Small intestine (tissue), 7 donors: ENCODE data around the gene KIAA1958. TPM values are rescaled to one million over a fixed set of nuclear protein-coding genes. Genes with fewer than 3 reads are reported as not detected.

Source experiments
- DNase-seq, 2 donors: peaks; one replicate each; pipeline versions ENCODE4 v3.0.0 to v3.0.0-alpha.2; 2013
- FAIRE-seq: peaks from 2 replicates; lab custom pipeline; 2012; peaks lifted over from hg19 to GRCh38; lab: Jason Lieb, UNC
- H3K27ac ChIP-seq, 3 donors: one replicate each; pipeline ENCODE4 v1.5.1; 2013; ENCODE audit warnings: low read length in 2 of 3, mild to moderate bottlenecking in 2 of 3, control low read depth in 1 of 3, inconsistent platforms in 1 of 3, low read depth in 1 of 3, moderate library complexity in 1 of 3
- H3K27me3 ChIP-seq, 3 donors: one replicate each; pipeline ENCODE4 v1.6.1; 2013; ENCODE audit warnings: low read length in 3 of 3, inconsistent platforms in 1 of 3; ENCODE audit not compliant: control insufficient read depth in 3 of 3, insufficient read depth in 3 of 3
- H3K36me3 ChIP-seq, 3 donors: one replicate each; pipeline ENCODE4 v1.6.1; 2013; ENCODE audit warnings: low read length in 3 of 3, inconsistent platforms in 1 of 3, low read depth in 1 of 3, mild to moderate bottlenecking in 1 of 3, moderate library complexity in 1 of 3; ENCODE audit not compliant: control insufficient read depth in 3 of 3, insufficient read depth in 2 of 3
- H3K4me1 ChIP-seq, 3 donors: one replicate each; pipeline ENCODE4 v1.6.1; 2013; ENCODE audit warnings: low read length in 2 of 3, inconsistent platforms in 1 of 3, low read depth in 1 of 3, mild to moderate bottlenecking in 1 of 3, moderate library complexity in 1 of 3; ENCODE audit not compliant: control insufficient read depth in 3 of 3, insufficient read depth in 2 of 3
- H3K4me3 ChIP-seq, 3 donors: one replicate each; pipeline ENCODE4 v1.5.1; 2013; ENCODE audit warnings: low read length in 3 of 3, control low read depth in 1 of 3, inconsistent platforms in 1 of 3, low read depth in 1 of 3, mild to moderate bottlenecking in 1 of 3, moderate library complexity in 1 of 3
- H3K9me3 ChIP-seq, 2 donors: one replicate each; pipeline ENCODE4 v1.6.1; 2013; ENCODE audit warnings: low read depth in 1 of 2, low read length in 1 of 2; ENCODE audit not compliant: control insufficient read depth in 2 of 2, insufficient read depth in 1 of 2
- WGBS, 3 donors: extraction: QIAGEN DNeasy Blood & Tissue Kit; methylation state at CpG; one replicate each; pipeline ENCODE4 v1.1.7; 2013; 5-methylcytosine and 5-hydroxymethylcytosine counted together
- polyA plus RNA-seq, 4 donors: library from polyadenylated mRNA; stranded (reverse) in 3 of 4; unstranded in 1 of 4; fragments of 200-250 nt in 3 of 4; fragments of 120-200 nt in 1 of 4; gene quantifications; one replicate each; pipeline versions ENCODE4 v1.2.1 to v1.2.3, GENCODE V29; 2013
- donor health status: healthy with polysubstance abuse.
- donor health status: control.
- donor health status: control.
- donor health status: Bipolar disorder and iron deficiency.
- donor health status: healthy.

Gene KIAA1958
- polyA plus RNA-seq, 4 donors, result 0.54 to 9.8 (median 1.1) TPM

- 85 to 89% (median 87%) methylated on average over 7 of the region's 7 CpGs for WGBS, 3 donors
- FAIRE-seq, result no peak
- Histone ChIP-seq H3K36me3 (peaks cover 0 to 3% (median 0%) of the 10 kb centered on the region in 3 donors), H3K4me1 (no peaks in the 10 kb centered on the region), H3K4me3 (no peak overlapping the region), H3K9me3 (no peaks in the 10 kb centered on the region), H3K27ac (no peak overlapping the region), H3K27me3 (no peaks in the 10 kb centered on the region)
- no peak for DNase-seq
These were observed 138.4 kb downstream of the KIAA1958 start for GRCh38 chr9:112624711-112625707.

GRCh38 chr9:112629671-112630485 is 143.3 kb downstream of the KIAA1958 start:
- no peaks in the 10 kb centered on the region for H3K27me3 ChIP-seq
- H3K9me3 ChIP-seq, result no peaks in the 10 kb centered on the region
- H3K4me1 ChIP-seq, result no peaks in the 10 kb centered on the region
- no peak for DNase-seq
- 84 to 86% (median 86%) methylated on average over 6 of the region's 6 CpGs for WGBS, 3 donors
- no peak overlapping the region for H3K4me3 ChIP-seq
- no peaks in the 10 kb centered on the region for H3K36me3 ChIP-seq
- FAIRE-seq, result no peak
- no peak overlapping the region for H3K27ac ChIP-seq

GRCh38 chr9:112631313-112632070 is 144.9 kb downstream of the KIAA1958 start:
- H3K27ac ChIP-seq, result no peak overlapping the region
- no peaks in the 10 kb centered on the region for H3K27me3 ChIP-seq
- no peak overlapping the region for H3K4me3 ChIP-seq
- peaks cover 0 to 2% (median 0%) of the 10 kb centered on the region in 3 donors for H3K36me3 ChIP-seq
- H3K4me1 ChIP-seq, result no peaks in the 10 kb centered on the region
- 65 to 79% (median 74%) methylated on average over 3 of the region's 3 CpGs for WGBS, 3 donors
- DNase-seq (no peak), FAIRE-seq (peak; percentile 93)
- H3K9me3 ChIP-seq, result no peaks in the 10 kb centered on the region

- FAIRE-seq (no peak), DNase-seq (no peak)
- Histone ChIP-seq H3K27ac (no peak overlapping the region), H3K4me3 (no peak overlapping the region), H3K36me3 (peaks cover 0 to 11% (median 0%) of the 10 kb centered on the region in 3 donors), H3K27me3 (peaks cover 0 to 2% (median 0%) of the 10 kb centered on the region in 3 donors), H3K4me1 (no peaks in the 10 kb centered on the region), H3K9me3 (peaks cover 0 to 14% of the 10 kb centered on the region in 2 donors)
- 94 to 97% (median 96%) methylated on average over 4 of the region's 4 CpGs for WGBS, 3 donors
These were observed 153.7 kb downstream of the KIAA1958 start for GRCh38 chr9:112640311-112640710.

GRCh38 chr9:112642126-112642525 is 155.5 kb downstream of the KIAA1958 start:
- Histone ChIP-seq H3K27ac (no peak overlapping the region), H3K36me3 (peaks cover 0 to 9% (median 0%) of the 10 kb centered on the region in 3 donors), H3K9me3 (peaks cover 0 to 14% of the 10 kb centered on the region in 2 donors), H3K27me3 (peaks cover 0 to 2% (median 0%) of the 10 kb centered on the region in 3 donors), H3K4me1 (no peaks in the 10 kb centered on the region), H3K4me3 (no peak overlapping the region)
- 92 to 96% (median 92%) methylated on average over 3 of the region's 3 CpGs for WGBS, 3 donors
- DNase-seq, result no peak
- FAIRE-seq, result no peak

GRCh38 chr9:112647596-112647995 is 161.0 kb downstream of the KIAA1958 start:
- H3K27me3 ChIP-seq, result no peaks in the 10 kb centered on the region
- DNase-seq, result no peak
- no peaks in the 10 kb centered on the region for H3K4me1 ChIP-seq
- no peak for FAIRE-seq
- H3K27ac ChIP-seq, result no peak overlapping the region
- 95 to 98% (median 96%) methylated on average over 3 of the region's 3 CpGs for WGBS, 3 donors
- H3K4me3 ChIP-seq, result no peak overlapping the region
- peaks cover 0 to 5% (median 1%) of the 10 kb centered on the region in 3 donors for H3K36me3 ChIP-seq
- H3K9me3 ChIP-seq, result peaks cover 0 to 13% of the 10 kb centered on the region in 2 donors

GRCh38 chr9:112648624-112649023 is 162.0 kb downstream of the KIAA1958 start:
- H3K4me3 ChIP-seq, result no peak overlapping the region
- H3K27ac ChIP-seq, result no peak overlapping the region
- 92 to 100% (median 97%) methylated on average over 1 of the region's 1 CpG for WGBS, 3 donors
- H3K27me3 ChIP-seq, result no peaks in the 10 kb centered on the region
- DNase-seq, result no peak
- peaks cover 0 to 17% of the 10 kb centered on the region in 2 donors for H3K9me3 ChIP-seq
- H3K36me3 ChIP-seq, result peaks cover 0 to 8% (median 1%) of the 10 kb centered on the region in 3 donors
- no peak for FAIRE-seq
- no peaks in the 10 kb centered on the region for H3K4me1 ChIP-seq
